ENCODE measurements around the gene ISG20L2. TPM values are rescaled to one million over a fixed set of nuclear protein-coding genes. Genes with fewer than 3 reads are reported as not detected.

The ISG20L2 gene
- total and polyA plus RNA-seq, 2 donors (not counting 3 experiments of a cell fraction or from before 2014, with no cell fraction given): 33.2 to 35.3 TPM

DNA sequence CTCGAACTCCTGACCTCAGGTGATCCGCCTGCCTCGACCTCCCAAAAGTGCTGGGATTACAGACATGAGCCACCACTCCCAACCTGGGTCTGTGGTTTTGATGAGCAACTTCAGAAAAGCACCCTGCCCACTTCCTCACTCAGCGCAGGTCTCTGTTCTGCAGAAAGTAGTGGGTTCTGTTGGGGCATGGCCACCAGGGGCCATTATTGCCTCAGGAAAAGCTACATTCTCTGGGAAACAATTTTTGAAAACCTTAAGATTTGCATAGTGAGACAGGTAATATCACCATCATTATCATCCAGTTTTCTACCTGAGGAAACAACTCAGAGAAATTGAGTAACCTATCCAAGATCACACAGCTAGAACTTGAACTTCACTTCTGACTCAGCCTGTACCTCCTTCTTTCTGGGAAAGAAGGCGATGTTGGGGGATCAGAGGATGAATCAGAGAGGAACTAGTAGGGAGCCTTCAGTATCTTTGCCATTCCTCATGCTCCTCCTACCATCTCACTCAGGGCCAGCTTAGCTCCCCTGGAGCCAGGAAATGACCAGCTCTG lies 44.3 kb downstream of the ISG20L2 start:
- H3K4me1 ChIP-seq (ENCODE audit: control insufficient read depth, extremely low read depth, insufficient read depth, low read length): no peaks in the 10 kb centered on the region
- H3K9ac ChIP-seq (replicated peaks; ENCODE audit: extremely low read depth, insufficient read depth, low read length): no peak overlapping the region
- ChIA-PET POLR2A (no interaction called here), CTCF (interaction anchor here (0.7 to 16.7 kb wide), 9 partner anchors 11 to 243 kb away, joined by 3 to 453 read pairs (median 3); partner anchors contain the start of genes BCAN, CRABP2, ISG20L2 and METTL25B)
- DNase-seq (ENCODE audit: low read depth, low spot score) (no peak), FAIRE-seq (no peak)
- dilution Hi-C loops (cut with MboI; ENCODE audit: extremely low pct_ligation_motif_present, low sequenced_read_pairs) (no loop called here), intact Hi-C loops (cut with micrococcal nuclease) (no loop called here)
- TF ChIP-seq GATA2 (IDR thresholded peaks at IDR 0.05; ENCODE audit: insufficient read depth, insufficient read length, low read depth, low read length) (no peak), FOS (IDR thresholded peaks at IDR 0.05; ENCODE audit: borderline replicate concordance, insufficient read depth, low read length) (no peak), MYC (IDR thresholded peaks at IDR 0.05; ENCODE audit: low read depth, low read length) (no peak), POLR2AphosphoS5 (IDR thresholded peaks at IDR 0.05; ENCODE audit: insufficient read depth, low read depth, low read length) (no peak), EZH2 (IDR thresholded peaks at IDR 0.05; ENCODE audit: borderline replicate concordance, low read depth, low read length, severe bottlenecking) (no peak)
- H3K9me3 ChIP-seq (replicated peaks; ENCODE audit: control insufficient read depth, insufficient read depth, low read length): no peaks in the 10 kb centered on the region
- no peak overlapping the region for H3K4me3 ChIP-seq (replicated peaks in 1 of 3; ENCODE audit: insufficient read depth in 1 of 3, low read depth in 1 of 3, low read length in 3 of 3)
- BruUV-seq (replicated peaks): no TSS peak
- no peaks in the 10 kb centered on the region for H4K20me1 ChIP-seq (replicated peaks; ENCODE audit: control insufficient read depth, extremely low read depth, insufficient read depth, low read length)
- no peaks in the 10 kb centered on the region for H3K79me2 ChIP-seq (ENCODE audit: control insufficient read depth, insufficient read depth, low read length)
- no peak overlapping the region for H3K27ac ChIP-seq (ENCODE audit: insufficient read depth, low read depth, low read length)
- H3K4me2 ChIP-seq (ENCODE audit: insufficient read depth, low read length): no peak overlapping the region
- H3K9me1 ChIP-seq (replicated peaks; ENCODE audit: control insufficient read depth, extremely low read depth, insufficient read depth, low read length): no peaks in the 10 kb centered on the region
- H2AFZ ChIP-seq (ENCODE audit: low read depth, low read length): no peak overlapping the region
- peaks cover 15 to 20% of the 10 kb centered on the region in 2 experiments for H3K27me3 ChIP-seq (ENCODE audit: control insufficient read depth in 2 of 2, insufficient read depth in 2 of 2, low read length in 2 of 2)
- no peaks in the 10 kb centered on the region for H3K36me3 ChIP-seq (ENCODE audit: control insufficient read depth in 2 of 2, extremely low read depth in 1 of 2, insufficient read depth in 2 of 2, low read length in 2 of 2)

DNA sequence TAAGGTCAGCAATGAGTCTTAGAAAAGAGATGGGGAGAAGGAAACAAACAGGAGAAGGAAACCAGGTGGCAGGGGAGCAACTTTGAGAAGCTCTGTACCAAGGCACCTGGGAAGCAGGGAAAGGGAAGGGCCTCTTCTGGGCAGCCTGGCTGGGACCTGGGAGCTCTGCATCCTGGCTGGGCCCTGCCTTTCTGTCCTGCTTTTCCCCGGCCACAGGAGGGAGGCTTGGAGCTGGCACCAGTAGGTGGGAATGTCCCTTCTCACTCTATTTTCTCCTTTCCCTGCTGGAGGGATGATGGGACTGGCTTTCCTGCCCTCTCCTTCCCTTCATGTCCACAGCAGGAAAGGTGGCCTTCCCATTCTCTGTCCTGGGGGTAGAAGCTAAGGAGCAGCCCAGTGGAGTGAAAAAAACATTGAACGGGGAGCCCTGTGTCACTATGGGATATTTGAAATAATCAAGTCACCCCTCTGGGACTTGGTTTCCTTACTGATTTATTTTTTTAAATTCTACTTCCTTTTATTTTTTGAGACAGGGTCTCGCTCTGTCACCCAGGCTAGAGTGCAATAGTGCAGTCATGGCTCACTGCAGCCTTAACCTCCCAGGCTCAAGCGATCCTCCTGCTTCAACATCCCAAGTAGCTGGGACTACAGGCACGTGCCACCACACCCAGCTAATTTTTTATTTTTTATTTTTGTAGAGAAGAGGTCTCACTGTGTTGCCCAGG lies 46.2 kb downstream of the ISG20L2 start:
- Histone ChIP-seq H3K36me3 (ENCODE audit: control insufficient read depth in 2 of 2, extremely low read depth in 1 of 2, insufficient read depth in 2 of 2, low read length in 2 of 2) (no peaks in the 10 kb centered on the region), H3K27me3 (ENCODE audit: control insufficient read depth in 2 of 2, insufficient read depth in 2 of 2, low read length in 2 of 2) (peaks cover 15 to 20% of the 10 kb centered on the region in 2 experiments), H3K79me2 (ENCODE audit: control insufficient read depth, insufficient read depth, low read length) (peaks cover 3% of the 10 kb centered on the region), H2AFZ (ENCODE audit: low read depth, low read length) (no peak overlapping the region), H3K4me2 (ENCODE audit: insufficient read depth, low read length) (no peak overlapping the region), H3K9me1 (replicated peaks; ENCODE audit: control insufficient read depth, extremely low read depth, insufficient read depth, low read length) (no peaks in the 10 kb centered on the region), H4K20me1 (replicated peaks; ENCODE audit: control insufficient read depth, extremely low read depth, insufficient read depth, low read length) (no peaks in the 10 kb centered on the region), H3K9me3 (replicated peaks; ENCODE audit: control insufficient read depth, insufficient read depth, low read length) (no peaks in the 10 kb centered on the region), H3K27ac (ENCODE audit: insufficient read depth, low read depth, low read length) (no peak overlapping the region), H3K4me1 (ENCODE audit: control insufficient read depth, extremely low read depth, insufficient read depth, low read length) (peaks cover 7% of the 10 kb centered on the region), H3K9ac (replicated peaks; ENCODE audit: extremely low read depth, insufficient read depth, low read length) (no peak overlapping the region), H3K4me3 (replicated peaks in 1 of 3; ENCODE audit: insufficient read depth in 1 of 3, low read depth in 1 of 3, low read length in 3 of 3) (no peak overlapping the region)
- BruUV-seq (replicated peaks): no TSS peak
- ChIA-PET POLR2A (no interaction called here), CTCF (interaction anchor here (0.7 to 16.7 kb wide), 14 partner anchors 12 to 245 kb away, joined by 3 to 453 read pairs (median 3); partner anchors contain the start of genes CRABP2, ISG20L2 and METTL25B)
- dilution Hi-C loops (cut with MboI; ENCODE audit: extremely low pct_ligation_motif_present, low sequenced_read_pairs) (no loop called here), intact Hi-C loops (cut with micrococcal nuclease) (no loop called here)
- FAIRE-seq (no peak), DNase-seq (ENCODE audit: low read depth, low spot score) (no peak)
- TF ChIP-seq, protein P1, sequence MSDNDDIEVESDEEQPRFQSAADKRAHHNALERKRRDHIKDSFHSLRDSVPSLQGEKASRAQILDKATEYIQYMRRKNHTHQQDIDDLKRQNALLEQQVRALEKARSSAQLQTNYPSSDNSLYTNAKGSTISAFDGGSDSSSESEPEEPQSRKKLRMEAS (IDR thresholded peaks at IDR 0.05; ENCODE audit: insufficient read depth, insufficient read length): no peak
- TF ChIP-seq, protein P2, sequence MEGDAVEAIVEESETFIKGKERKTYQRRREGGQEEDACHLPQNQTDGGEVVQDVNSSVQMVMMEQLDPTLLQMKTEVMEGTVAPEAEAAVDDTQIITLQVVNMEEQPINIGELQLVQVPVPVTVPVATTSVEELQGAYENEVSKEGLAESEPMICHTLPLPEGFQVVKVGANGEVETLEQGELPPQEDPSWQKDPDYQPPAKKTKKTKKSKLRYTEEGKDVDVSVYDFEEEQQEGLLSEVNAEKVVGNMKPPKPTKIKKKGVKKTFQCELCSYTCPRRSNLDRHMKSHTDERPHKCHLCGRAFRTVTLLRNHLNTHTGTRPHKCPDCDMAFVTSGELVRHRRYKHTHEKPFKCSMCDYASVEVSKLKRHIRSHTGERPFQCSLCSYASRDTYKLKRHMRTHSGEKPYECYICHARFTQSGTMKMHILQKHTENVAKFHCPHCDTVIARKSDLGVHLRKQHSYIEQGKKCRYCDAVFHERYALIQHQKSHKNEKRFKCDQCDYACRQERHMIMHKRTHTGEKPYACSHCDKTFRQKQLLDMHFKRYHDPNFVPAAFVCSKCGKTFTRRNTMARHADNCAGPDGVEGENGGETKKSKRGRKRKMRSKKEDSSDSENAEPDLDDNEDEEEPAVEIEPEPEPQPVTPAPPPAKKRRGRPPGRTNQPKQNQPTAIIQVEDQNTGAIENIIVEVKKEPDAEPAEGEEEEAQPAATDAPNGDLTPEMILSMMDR (IDR thresholded peaks at IDR 0.05; ENCODE audit: extremely low read depth in 1 of 2, insufficient read depth in 1 of 2, low read depth in 1 of 2, low read length in 2 of 2): peak in 1 of 2 donors; percentile 29

Data from endothelial cell of umbilical vein (primary cell).